HG02885 (cell line): ENCODE measurements around the gene C19orf38.
"Not testable (repeated sequence)": the region's sequence is repeated elsewhere in the genome, so short reads cannot be mapped to it uniquely, and the experiment has no call there.

ENCODE experiments used
- ATAC-seq: cut with Tn5 transposase; IDR thresholded peaks from one replicate; pipeline ENCODE4 v1.9.1; 2021; ENCODE audit warnings: mild to moderate bottlenecking; ENCODE audit not compliant: unreplicated experiment, poor library complexity

C19orf38 gene

DNA sequence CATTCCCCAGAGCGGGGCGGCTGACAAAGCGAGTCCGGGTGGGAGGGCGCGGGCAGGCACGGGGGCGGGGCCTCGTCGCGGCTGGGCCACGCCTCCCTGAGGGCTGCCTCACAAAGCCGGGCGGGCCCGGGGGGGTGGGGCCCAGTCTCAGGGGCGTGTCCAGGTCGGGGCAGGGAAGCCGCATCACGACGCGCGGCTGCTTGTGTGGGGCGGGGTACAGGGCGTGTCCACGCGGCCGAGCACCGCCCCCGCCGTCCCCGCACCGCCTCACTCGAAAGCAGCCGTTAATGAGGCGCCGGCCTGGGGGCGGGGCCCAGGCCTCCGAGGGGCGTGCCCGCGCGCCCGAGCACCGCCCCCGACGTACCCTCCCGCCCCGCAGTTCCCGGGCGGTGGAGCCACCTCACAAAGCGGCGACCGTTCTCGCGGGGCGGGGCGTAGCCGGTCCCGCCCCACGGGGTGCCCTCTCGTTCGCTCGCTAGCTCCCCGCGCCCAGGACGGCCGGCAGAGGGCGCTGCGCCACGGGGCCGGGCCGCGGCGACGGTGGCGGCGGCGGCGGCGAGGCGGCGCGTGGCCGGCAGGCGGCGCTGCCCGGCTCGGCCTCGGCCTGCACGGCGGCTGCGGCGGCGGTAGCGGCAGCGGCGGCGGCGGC is 22.9 kb downstream of the C19orf38 start, which contains the start of gene CARM1:
Gene CARM1 (plus strand): TSS at position 599 of the 649 bp plus-strand sequence. CDS start 150 bp downstream, outside the sequence.
- peak; percentile 80 for ATAC-seq

DNA sequence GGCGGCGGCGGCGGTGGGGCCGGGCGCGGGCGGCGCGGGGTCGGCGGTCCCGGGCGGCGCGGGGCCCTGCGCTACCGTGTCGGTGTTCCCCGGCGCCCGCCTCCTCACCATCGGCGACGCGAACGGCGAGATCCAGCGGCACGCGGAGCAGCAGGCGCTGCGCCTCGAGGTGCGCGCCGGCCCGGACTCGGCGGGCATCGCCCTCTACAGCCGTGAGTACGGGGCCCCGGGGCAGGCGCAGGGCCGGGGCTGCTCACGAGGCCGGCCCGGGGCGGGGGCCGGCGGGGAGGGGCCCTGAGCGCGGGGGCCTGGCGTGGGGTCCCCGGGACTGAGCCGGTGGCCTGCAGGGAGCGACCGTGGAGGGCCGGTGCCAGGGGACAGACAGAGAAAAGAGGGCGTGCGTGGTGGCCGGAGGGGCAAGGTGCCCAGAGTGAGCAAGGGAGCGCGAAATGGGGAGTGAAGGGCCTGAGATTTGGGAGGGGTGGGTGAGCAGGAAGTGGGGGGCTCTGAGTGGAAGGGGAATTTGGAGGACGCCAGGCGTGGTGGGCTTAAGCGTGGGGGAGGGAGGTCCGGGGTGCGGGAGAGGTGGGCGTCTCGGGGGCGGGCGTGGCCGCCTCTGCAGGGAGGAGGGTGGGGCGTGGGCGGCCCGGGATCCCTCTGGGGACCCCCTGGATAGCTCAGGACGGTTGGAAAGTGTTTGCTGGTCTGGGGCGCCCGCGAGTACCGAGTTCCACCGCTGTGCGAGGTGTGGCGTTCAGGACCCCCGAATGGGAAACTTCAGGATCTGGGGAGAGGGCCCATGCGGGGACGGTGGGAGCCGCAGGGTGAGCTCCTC is 23.7 kb downstream of the C19orf38 start:
- ATAC-seq, result peak; percentile 8

DNA sequence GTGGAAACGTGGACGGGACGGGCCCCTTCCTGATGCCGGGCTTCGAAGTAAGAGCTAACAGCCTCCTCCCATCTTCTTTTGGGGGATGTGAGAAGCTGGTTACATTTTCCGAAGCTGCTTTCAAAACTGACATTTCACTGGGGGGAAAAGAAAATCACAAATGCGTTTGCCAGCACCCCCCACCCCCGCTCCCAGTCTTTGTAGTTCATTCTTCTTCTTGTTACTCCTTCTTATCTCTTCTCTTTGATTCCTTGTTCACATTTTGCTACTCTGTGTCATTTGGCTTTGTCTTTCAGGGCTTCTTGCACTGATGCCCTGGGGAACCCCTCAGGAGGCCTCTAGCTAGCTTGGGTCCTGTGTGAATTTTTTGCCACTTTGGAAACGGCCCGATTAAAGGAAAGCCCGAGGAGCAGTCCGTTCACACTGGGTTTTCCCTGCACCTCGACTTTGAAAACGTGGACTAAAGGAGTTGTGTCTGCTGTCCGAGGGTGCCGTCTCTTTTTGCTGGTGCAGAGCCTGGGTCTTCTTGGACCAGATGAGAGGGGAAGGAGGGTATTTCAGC is 24.4 kb downstream of the C19orf38 start:
- no peak for ATAC-seq

DNA sequence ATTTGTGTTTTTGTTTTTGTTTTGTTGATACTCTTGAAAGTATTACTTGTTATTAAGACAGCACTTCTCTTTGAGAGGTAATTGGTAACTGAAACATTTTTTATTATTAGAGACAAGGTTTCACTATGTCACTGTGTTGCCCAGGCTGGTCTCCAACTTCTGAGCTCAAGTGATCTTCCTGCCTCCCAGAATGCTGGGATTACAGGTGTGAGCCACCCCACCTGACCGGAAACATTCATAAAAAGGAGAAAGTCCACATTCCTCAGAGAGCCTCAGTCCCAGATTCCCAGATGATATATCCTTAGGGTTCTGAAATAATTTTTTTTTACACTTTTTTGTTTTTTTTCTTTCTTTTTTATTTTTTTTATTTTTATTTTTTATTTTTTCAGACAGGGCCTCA is 25.8 kb downstream of the C19orf38 start:
- ATAC-seq, result no peak

GRCh38 chr19:10876459-10877240 is 28.4 kb downstream of the C19orf38 start:
- peak; percentile 60 for ATAC-seq

- not testable (repeated sequence) for ATAC-seq
These were observed 29.4 kb downstream of the C19orf38 start for GRCh38 chr19:10877608-10878007.

DNA sequence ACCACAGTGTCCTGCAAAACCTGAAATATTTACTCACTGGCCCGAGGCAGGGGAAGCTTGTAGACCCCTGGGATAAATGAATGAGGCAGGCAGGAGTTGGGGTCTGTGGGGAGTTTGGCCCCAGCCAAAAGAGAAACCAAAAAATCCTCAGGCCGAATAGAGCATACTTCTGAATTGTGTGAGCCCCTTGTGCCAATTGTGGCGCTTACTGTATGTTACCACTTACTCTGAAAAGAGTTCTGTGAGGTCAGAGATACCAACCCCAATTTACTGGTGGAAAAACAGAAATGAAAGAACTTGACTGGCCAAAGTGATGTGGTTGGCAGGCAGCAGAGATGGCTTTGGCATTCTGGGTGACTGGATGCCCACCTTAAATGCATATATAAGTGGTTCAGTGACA is 30.0 kb downstream of the C19orf38 start:
- no peak for ATAC-seq

DNA sequence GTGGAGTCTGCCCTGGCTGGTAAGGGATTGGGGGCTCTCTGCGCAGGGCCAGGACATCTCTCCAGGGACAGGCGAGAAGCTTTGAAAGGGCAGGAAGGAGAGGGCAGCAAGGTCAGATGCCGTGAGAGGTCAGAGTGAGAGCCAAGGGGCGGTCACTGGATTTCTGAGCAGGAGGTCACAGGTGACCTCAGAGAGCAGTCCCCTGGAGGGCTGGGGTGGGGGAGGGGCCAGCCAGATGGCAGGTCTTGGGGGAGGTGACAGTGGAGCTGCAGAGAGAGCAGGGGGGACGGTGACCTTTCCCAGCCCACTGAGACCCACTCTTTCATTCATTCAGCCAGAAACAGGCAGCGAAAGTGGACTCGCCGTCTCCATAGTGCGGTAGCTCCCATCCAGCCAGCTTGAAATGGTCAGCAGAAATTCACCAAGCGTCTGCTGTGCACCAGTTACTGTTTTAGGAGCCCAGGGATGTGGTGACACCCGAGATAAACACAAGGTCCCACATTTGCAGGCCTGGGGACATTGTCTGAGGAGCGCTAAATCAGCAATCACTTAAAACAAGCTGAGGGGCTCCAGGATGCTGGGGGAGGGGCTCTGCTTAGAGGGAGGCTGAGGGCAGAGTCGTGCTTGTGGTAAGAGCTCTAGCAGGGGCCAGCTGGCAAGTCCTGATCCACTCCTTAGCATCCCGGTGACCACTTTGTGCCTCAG is 33.3 kb downstream of the C19orf38 start:
- ATAC-seq, result no peak

- ATAC-seq, result no peak
These were observed 33.9 kb downstream of the C19orf38 start for GRCh38 chr19:10882108-10882457.

GRCh38 chr19:10884274-10884673 is 36.1 kb downstream of the C19orf38 start:
- ATAC-seq, result no peak

GRCh38 chr19:10885201-10886169 is 37.3 kb downstream of the C19orf38 start:
- no peak for ATAC-seq

DNA sequence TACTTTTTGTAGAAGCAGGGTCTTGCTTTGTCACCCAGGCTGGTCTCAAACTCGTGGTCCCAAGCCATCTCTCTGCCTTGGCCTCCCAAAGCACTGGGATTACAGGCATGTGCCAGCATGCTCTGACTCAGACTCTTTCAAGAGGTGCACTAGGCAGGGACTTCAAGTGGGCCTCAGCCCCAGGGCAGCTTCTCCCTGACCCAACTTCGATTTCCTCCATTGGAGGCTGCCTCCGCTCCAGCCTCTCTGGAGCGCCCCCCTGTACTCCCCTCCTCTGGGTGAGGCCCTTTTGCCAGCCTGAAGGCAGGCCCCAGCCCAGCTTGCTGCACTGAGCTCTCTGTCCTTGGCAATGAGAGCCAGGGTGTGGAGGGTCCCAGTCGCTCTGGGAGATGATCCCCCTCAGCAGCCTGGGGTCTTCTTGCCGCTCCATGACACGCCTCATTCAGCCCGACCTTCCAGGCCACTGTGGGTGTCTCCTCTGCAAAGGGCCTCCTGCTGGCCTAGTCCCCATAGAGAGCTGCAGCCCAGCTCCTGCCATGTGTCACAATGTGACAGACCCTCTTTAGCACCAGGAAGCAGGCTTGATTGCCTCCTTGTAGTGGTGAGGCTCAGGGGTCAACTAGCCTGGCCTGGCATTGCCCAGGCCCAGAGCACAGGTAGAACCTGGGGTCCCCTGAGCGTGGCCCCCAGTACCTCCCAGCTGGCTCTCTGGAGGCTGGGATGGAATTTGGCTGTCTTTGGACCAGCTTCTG is 39.6 kb downstream of the C19orf38 start:
- ATAC-seq, result no peak

- no peak for ATAC-seq
These were observed 40.2 kb downstream of the C19orf38 start for GRCh38 chr19:10888421-10888866.

DNA sequence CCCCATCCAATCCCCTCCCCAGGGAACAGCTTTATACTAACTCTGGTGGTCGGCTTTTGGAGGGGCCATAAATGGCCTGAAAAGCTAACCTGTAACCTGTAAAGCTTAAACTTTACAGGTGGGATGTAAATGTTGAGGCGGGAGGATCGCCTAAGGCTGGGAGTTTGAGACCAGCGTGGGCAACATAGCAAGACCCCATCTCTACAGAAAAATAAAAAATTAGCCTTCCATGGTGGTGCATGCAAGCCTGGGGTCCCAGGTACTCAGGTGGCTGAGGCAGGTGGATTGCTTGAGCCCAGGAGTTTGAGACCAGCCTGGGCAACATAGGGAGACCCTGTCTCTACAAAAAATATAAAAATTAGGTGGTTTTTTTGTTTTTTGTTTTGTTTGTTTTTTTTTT is 41.7 kb downstream of the C19orf38 start:
- ATAC-seq, result no peak

DNA sequence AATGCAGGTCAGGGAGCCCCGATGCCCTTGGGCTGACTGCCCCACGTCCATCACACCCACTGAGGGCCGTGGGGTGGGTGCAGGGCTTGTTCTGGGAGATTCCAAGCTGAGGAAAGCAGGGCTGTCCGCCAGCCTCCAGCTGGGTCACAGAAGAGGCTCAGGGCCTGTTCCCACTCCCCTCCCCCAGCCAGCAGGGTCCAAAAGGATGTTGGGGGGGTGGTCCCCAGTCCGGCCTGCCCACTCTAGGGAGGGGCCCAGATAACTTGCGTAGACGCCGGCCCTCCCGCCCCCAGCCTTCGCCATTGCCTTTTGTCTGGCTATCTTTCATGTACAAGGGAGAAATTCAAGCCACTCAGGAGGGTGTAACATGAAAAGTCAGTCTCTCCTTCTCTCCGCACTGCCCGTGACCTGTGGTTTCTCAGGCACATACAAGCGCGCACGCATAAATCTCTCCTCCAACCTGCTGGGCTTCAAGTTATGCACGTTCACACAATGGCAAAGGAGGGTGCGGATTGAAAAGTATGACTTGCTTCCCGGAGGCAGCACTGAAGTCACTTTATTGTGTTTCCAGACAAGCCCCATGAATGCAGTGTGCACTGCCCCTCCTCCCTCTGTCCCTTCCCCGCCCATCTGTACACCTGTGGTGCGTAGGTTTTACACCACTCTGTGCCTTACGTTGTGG is 43.3 kb downstream of the C19orf38 start:
- no peak for ATAC-seq

DNA sequence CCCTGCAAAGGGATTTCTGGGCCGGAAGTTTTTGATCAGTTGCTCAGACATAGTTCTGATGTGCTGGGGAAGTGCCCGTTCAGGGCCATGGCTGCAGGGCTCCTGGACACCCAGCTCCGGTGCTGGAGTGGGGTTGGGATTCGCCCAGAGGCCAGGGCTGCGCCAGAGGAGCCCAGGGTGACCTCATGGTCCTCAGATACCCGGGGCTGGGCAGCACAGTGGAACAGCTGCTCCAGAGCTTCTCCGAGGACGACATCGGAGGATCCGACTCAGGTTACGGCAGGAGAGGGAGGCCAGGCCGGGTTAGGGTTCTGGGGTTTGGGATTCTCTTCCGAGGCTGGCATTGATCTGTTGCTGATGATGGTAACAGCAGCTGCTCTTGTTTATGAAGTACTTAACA is 44.0 kb downstream of the C19orf38 start:
- no peak for ATAC-seq

DNA sequence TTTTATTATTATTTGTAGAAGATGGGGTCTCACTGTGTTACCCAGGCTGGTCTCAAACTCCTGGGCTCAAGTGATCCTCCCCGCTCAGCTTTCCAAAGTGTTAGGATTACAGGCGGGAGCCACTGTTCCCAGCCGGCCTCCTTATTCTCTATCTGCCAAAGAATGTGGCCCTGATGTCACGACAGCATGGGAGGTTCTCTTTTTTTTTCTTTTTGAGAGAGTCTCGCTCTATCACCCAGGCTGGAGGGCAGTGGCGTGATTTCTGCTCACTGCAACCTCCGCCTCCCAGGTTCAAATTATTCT is 46.6 kb downstream of the C19orf38 start:
- ATAC-seq, result no peak

GRCh38 chr19:10895363-10895762 is 47.1 kb downstream of the C19orf38 start:
- no peak for ATAC-seq
